HG03064 (cell line): ENCODE results near the gene INTS3.
A peak's percentile ranks its signal among the peaks of the same experiment; 100 is the strongest.

Experiments
- ATAC-seq: cut with Tn5 transposase; IDR thresholded peaks from one replicate; pipeline ENCODE4 v1.9.1; 2021; ENCODE audit warnings: low read depth; ENCODE audit not compliant: unreplicated experiment

INTS3 gene

DNA sequence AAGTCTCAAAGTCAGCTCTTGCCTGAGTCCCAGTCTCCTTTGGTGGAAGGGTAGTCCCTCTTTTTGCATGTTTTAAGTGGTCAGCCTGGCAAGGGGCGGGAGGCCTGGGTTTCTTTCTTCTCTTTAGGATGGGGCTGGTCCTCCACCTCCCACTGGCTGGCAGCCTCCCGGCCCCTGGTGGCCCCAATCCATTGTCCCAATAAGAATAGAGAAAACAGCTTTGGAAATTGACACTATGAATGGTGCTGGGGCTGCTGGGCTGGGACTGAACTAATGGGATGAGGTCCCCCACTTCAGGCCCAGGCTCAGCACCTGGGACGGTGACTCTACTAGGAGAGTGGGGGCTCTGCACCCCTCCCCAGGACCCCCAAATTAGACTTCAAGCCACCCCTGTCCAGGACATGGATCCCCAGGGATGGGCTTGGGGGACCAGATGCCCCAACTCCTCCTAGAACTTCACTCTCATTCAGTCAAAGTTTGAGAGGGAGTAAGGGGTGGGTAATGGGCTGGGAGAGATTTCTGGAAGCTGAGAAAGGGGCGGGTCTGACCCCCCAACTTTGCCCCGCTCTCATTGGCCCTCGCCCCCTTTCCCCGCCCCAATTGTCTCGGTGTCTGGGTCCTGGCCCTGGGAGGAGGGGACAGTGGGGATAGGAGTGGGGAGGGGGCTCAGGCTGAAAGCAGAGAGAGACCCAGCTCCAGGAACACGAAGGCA lies 65.6 kb downstream of the INTS3 start:
- no peak for ATAC-seq

DNA sequence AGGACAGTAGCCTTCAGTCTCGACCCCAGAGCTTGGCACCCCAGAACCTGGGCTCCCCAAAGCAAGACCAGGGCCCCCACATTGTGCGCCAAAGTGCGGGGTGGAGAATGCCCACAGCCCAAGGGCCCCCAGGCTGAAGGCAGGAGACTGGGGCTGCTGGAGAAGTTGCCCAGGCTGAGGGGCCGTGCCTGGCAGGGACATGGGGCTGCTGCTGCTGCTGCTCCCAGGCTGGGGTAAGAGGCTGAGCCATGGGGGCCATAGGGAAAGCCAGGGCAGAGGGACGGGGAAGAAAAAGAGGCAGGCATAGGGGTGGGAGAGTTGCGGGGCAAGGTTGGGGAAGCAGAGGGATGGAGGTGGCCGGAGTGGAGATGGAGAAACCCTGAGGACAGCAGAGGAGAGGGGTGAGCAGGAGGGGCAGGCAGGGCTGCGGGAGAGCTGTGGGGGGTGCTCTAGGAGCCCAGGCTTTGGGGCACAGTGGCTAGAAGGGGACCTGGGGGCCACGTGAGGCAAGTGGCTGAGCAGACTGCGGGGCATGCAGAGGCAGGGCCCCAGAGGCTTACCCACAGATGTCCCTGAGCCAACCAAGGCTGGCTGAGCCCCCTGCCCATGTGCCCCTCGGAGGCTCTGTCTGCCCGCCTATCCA lies 66.2 kb downstream of the INTS3 start:
- no peak for ATAC-seq

DNA sequence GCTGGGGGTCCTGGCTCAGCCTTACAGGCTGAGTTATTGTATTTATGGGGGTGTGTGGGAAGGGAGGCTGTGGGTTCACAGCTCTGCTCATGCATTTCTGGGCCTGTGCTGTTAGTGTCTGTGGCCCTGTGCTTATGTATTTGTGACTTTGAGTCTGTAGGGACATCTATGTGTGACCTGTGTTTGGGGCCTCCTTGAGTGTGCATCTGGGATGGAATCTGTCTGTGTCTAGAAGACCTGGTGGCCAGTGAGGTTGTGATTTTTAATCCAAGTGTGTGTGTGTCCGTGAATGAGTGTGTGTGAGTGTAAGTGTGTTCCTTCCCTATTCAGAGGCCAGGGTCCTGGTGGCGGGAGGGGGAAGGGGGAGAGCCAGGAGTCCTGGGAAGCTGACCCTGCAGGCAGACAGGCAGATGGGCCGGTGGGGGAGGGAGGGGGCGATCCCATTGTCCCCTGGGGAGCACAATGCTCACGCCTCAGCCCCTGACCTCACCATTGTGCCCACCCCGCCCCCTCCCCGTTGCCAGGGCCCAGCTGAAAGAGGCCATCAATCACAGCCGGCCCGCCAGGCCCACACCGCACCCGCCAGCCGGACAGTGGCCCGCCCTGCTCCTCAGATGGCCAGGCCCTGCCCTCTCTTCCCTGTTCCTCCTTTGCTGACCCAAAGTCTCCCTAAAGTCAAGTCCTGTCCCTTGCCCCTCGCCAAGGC lies 66.9 kb downstream of the INTS3 start:
- no peak for ATAC-seq

DNA sequence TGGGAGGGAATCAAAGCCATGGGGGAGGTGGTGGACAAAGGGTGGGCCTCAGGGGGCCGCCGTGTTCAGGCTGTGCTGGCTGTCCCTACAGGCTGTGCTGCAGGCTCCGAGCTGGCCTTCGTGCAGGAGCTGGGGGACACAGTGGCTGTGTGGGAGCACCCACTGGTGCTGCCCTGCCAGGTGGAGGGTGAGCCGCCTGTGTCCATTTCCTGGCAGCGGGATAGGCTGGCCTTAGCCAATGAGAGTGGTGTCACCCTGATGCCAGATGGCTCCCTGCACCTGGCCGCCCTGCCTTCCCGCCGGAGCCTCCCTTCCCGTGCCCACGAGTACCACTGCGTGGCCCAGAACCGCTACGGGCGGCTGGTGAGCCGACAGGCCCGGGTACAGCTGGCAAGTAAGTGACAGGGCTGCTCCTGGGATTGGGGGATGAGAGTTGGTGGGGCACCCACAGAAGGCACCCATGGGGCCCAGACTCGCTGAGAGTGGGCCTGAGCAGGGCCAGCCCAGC lies 67.5 kb downstream of the INTS3 start:
- ATAC-seq: no peak

DNA sequence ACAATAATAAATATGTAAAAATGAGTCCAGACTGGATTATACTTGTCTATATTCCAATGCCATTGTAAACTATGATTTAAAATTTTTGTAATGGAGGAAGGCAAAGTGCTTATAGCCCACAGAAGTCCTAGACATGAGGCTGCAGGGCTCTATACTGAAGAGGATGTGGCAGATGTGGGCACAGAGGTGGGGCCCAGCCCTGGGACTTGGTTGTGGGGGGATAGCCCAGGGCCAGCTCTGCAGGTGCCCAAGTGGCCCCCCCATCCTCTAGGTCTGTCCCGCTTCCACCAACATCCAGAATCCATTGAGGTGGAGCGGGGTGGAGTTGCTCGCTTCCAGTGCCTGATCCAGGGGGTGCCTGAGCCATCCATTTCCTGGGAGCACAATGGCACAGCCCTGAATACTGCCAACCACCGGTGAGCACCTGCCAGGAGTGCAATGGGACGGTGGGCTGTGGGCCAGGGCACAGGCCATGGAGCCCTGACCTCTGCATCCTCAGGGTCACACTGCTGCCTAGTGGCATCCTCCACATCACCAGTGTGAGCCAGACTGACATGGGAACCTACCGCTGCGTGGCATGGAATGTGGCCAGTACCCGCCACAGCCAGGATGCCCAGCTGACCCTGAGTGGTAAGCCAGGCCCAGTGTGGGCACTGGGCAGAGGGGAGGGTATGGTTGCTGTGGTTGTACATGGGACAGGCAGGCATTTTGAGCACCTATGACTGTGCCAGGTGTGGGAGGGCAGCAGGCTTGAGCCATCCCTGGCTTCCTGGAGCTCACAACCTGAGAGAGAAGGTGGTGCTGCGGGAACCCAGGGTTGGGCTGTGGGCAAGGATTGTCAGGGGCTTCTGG lies 68.3 kb downstream of the INTS3 start:
- no peak for ATAC-seq

DNA sequence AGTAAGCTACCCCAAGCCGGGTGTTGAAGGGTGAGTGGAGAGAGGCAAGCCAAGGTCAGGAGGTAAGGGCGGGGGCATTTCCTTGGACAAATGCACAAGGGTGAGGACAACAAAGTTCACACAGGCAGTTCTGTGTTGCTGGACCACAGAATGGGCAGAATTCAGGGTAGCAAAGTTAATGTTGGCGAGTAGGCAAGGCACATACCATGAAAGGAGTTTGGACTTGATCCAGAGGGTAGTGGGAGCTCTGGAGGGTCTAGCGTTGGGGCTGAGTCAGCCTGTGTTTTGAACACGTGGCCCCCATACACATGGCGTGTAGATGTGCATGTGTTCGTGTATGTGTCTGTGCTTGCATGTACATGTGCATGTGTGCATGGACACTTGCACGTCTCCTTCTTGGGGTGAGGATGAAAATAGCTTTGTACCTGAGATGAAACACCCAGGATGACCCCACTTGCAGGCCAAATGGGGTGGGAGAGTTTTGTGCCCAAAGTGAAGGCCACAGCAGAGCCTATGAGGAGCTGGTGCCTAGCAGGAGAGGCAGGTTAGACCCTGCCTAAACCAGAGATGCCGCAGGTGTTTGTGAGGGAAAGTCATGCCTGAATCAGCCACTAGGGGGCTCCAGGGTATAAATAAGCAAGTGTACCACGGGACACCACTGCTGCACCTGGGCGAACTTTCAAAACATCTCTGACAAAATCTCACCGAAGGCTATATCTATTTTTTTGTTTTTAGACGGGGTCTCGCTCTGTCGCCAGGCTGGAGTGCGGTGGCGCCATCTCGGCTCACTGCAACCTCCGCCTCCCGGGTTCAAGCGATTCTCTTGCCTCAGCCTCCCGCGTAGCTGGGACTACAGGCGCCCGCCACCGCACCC lies 69.2 kb downstream of the INTS3 start:
- no peak for ATAC-seq

DNA sequence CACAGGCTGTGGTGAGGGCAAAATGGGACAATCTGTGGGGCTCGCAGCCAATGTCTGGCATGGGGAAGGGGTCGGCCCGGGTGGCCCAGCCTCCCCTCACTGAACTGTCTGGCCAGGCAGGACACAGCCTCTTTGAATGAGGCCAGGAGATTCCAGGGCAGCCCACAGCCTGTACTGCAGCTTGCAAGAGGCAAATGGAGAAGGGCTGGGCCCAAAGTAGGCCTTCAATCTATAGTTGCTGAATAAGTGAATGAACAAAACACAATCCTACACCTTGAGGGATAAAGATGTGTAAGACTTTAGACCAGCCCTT lies 70.6 kb downstream of the INTS3 start:
- ATAC-seq: no peak

- ATAC-seq: no peak
Observed at GRCh38 chr1:153799016-153799415, 71.2 kb downstream of the INTS3 start.

DNA sequence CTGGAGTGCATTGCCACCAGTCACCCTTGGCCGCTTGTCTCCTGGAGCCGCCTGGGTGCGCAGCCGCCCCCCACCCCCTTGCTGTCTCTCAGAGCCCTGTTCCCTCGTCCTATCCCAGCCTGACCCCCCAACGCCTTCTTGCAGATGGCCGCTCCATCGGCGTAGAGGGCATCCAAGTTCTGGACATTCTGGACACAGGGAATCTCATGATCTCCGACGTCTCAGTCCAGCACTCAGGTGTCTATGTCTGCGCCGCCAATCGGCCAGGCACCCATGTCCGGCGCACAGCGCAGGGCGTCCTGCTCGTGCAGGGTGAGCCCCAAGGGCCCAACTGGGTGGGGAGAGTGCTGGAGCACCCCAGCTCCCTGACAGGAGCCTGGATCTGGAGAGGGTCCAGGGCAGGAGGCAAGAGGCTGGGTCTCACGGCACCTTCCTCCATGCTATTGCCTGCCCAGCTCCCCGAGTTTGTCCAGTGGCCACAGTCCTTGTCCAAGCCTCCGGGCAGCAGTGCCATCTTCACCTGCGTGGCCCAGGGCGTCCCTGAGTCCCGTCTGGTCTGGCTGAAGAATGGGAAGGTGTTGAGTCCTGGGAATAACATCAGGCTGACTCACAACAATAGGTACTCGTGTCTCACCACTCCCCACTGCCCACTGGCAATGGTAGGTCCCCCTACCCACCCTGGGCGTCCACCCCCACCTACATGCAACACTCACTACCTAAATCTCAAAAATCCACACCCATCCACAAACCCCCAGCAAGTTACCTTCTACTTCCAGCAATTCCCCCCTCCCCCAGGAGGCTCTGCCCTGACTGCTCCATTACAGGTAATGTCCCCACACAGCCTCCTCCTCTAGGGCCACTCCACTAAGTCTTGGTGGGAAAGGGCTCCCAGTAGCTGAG lies 72.0 kb downstream of the INTS3 start:
- no peak for ATAC-seq

GRCh38 chr1:153800516-153800915 lies 72.7 kb downstream of the INTS3 start:
- ATAC-seq: no peak

DNA sequence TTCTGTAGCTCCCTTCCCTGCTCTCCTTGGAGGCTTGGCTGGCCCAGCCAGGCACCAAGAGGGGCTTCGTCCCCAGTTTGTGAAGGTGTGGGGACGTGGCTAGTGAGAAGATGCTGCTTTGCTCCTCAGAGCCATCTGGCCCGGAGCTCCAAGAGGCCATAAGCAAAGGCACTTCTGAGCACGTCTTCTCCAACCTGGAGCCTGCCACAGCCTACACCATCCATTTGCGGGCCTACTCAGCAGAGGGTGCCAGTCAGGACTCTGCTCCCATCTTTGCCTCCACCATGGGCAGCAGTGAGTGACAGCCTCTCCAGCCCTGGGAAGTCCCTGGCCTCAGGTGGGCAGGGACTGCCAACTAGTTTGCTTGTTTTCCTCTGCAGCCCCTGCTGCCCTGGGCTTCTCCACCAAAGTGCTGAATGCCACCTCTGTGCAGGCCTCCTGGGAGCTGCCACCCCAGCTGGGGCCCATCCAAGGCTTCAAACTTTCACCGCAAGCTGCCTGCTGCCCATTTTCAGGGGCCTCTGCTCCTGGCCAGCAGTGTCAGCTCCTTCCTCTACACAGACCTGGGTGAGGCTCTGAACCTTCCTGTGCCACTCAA lies 73.3 kb downstream of the INTS3 start:
- ATAC-seq: no peak

DNA sequence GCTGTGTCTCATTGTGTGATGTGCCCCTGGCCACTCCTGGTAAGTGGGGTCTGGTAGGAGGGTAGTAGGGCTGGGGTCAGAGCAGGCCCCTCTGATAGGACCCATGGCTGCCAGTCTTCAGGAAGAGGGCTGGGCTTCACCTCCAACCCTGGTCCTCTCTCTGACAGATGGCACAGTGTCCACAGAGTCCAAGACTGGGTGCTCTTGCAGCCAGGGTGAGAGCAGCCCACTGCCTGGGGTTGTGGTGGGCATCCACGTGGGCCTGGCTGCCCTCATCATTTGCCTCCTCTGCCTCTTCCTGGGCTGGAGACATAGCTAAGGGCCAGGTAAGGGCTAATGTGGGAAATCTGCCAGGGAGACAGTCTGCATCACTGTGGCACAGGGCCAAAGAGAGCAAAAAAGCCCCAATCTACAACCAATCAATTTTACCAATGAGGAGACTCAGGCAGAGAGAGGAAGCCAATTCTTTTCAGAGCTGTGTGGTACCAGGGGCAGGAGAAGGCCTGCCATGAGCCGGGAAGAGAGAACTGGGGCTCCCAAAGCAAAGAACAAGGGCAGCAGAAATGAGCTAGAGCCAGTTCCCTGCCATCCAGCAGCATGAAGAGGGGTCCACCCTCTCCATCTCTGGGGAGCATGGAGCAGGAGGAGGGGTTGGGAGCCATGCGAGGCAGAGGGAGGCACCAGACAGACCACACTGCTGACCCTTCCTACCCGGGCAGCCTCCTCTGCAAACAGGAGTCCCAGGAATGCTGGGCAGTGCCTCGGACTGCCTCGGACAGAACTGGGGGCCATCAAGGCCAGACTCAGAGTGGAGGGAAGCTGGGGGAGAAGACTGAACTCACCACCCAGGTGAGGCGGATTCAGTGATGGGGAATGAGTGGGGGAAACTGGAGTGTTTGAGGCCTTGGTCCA lies 74.2 kb downstream of the INTS3 start:
- no peak for ATAC-seq

- ATAC-seq: no peak
Observed at GRCh38 chr1:153803470-153804056, 75.7 kb downstream of the INTS3 start.

- no peak for ATAC-seq
Observed at GRCh38 chr1:153804112-153804511, 76.3 kb downstream of the INTS3 start.

GRCh38 chr1:153805042-153805745 lies 77.3 kb downstream of the INTS3 start:
- peak; percentile 78 for ATAC-seq

GRCh38 chr1:153805886-153806719 lies 78.3 kb downstream of the INTS3 start:
- ATAC-seq: no peak
